K562 (cell line): ENCODE results near the gene TRIM65. TPM values are rescaled to one million over a fixed set of nuclear protein-coding genes. Genes with fewer than 3 reads are reported as not detected.
A peak's percentile ranks its signal among the peaks of the same experiment; 100 is the strongest.

Experiments
- ATAC-seq: fragments of 200-7000 bp; cut with Tn5 transposase; 3 replicates; pipeline ENCODE4 v1.9.1; 2020; ENCODE audit warnings: moderate library complexity
- BruUV-seq: library from RNA; stranded (reverse); fragments of 400-500 nt; replicated peaks from 2 replicates; lab custom pipeline; 2021; lab: Mats Ljungman, UMichigan
- CTCF ChIA-PET: fragments of 300-600 bp; formaldehyde crosslinking; extraction: SDS; loops from one replicate; lab custom pipeline; 2021; ENCODE audit warnings: low intra/inter-chr PET ratio; lab: Yijun Ruan, JAX
- POLR2A ChIA-PET: fragments of 300-600, 350-650 bp; sonication (Branson Sonifier 250); formaldehyde crosslinking; extraction: SDS; loops from one replicate; lab custom pipeline; 2021; ENCODE audit warnings: antibody characterized with exemption, inconsistent platforms; lab: Yijun Ruan, JAX
- DNase-seq, 4 experiments: peaks; one replicate each; pipeline versions ENCODE4 v3.0.0 to v3.0.0-alpha.2; 2011 to 2018; ENCODE audit warnings: low spot score in 3 of 4, mixed read lengths in 3 of 4; ENCODE audit errors: extremely low read depth in 1 of 4
- FAIRE-seq: peaks from 2 replicates; lab custom pipeline; 2011; peaks lifted over from hg19 to GRCh38; lab: Jason Lieb, UNC
- H2AFZ ChIP-seq: 2 replicates; pipeline ENCODE4 v1.6.0; 2011; ENCODE audit warnings: low read depth, low read length, control low read depth, inconsistent platforms
- H3K27ac ChIP-seq: fragments of 200-600 bp; 3 replicates; pipeline ENCODE4 v1.8.0; 2011; ENCODE audit warnings: low read depth, mild to moderate bottlenecking, control low read depth, inconsistent platforms, low read length, moderate library complexity, mixed read lengths; ENCODE audit errors: extremely low read depth
- H3K27me3 ChIP-seq, 2 experiments: fragments of 300-600 bp in 1 of 2; 2 replicates in 1 of 2; 3 replicates in 1 of 2; pipeline versions ENCODE4 v1.6.0 to v1.8.0; 2011; ENCODE audit warnings: inconsistent platforms in 2 of 2, low read length in 2 of 2, mild to moderate bottlenecking in 1 of 2, mixed read lengths in 1 of 2, moderate library complexity in 1 of 2; ENCODE audit not compliant: control insufficient read depth in 2 of 2, insufficient read depth in 2 of 2
- H3K36me3 ChIP-seq: fragments of 300-600 bp; 3 replicates; pipeline ENCODE4 v1.8.0; 2011; ENCODE audit warnings: mild to moderate bottlenecking, low read length, inconsistent platforms; ENCODE audit not compliant: control insufficient read depth, insufficient read depth
- H3K4me1 ChIP-seq, 2 experiments: fragments of 200-600 bp in 1 of 2; replicated peaks in 1 of 2; 2 replicates in 1 of 2; 3 replicates in 1 of 2; pipeline versions ENCODE4 v1.5.1 to v1.8.0; 2011; ENCODE audit warnings: inconsistent platforms in 2 of 2, low read length in 2 of 2, mild to moderate bottlenecking in 1 of 2, mixed read lengths in 1 of 2, moderate library complexity in 1 of 2; ENCODE audit not compliant: control insufficient read depth in 2 of 2, insufficient read depth in 2 of 2
- H3K4me2 ChIP-seq: 2 replicates; pipeline ENCODE4 v1.6.1; 2011; ENCODE audit warnings: low read length, control low read depth, inconsistent platforms, mixed read lengths; ENCODE audit not compliant: insufficient read depth
- H3K4me3 ChIP-seq: fragments of 200-600 bp; sonication (generic), shearing (Covaris generic); 2 replicates; pipeline ENCODE4 v1.5.1; 2016; ENCODE audit warnings: control low read depth, inconsistent platforms
- H3K79me2 ChIP-seq: fragments of 200-600 bp; 3 replicates; pipeline ENCODE4 v1.8.0; 2011; ENCODE audit warnings: low read length, inconsistent platforms; ENCODE audit not compliant: control insufficient read depth, insufficient read depth
- H3K9ac ChIP-seq, 2 experiments: 2 replicates each; pipeline versions ENCODE4 v1.6.0 to v1.6.1; 2011; ENCODE audit warnings: low read depth in 2 of 2, low read length in 2 of 2, control low read depth in 1 of 2, inconsistent platforms in 1 of 2, mild to moderate bottlenecking in 1 of 2, mixed read lengths in 1 of 2; ENCODE audit not compliant: insufficient read depth in 1 of 2
- H3K9me1 ChIP-seq: one replicate; pipeline ENCODE4 v1.6.0; 2011; ENCODE audit warnings: inconsistent platforms, mild to moderate bottlenecking, low read length, moderate library complexity; ENCODE audit not compliant: control insufficient read depth, insufficient read depth
- H3K9me3 ChIP-seq: replicated peaks from 2 replicates; pipeline ENCODE4 v1.5.1; 2011; ENCODE audit warnings: low read depth, low read length, inconsistent platforms; ENCODE audit not compliant: control insufficient read depth, insufficient read depth
- H4K20me1 ChIP-seq: replicated peaks from 2 replicates; pipeline ENCODE4 v1.6.1; 2011; ENCODE audit warnings: low read length, inconsistent platforms, mixed read lengths; ENCODE audit not compliant: control insufficient read depth, insufficient read depth
- GABPB1 ChIP-seq: sonication (generic); formaldehyde crosslinking; IDR thresholded peaks from 2 replicates; pipeline ENCODE4 v1.8.0; 2022; ENCODE audit warnings: mild to moderate bottlenecking, missing genetic modification reagents
- MAFK ChIP-seq: IDR thresholded peaks from 2 replicates; pipeline ENCODE4 v1.6.1; 2011; ENCODE audit warnings: low read length, improper control_type of control experiment
- MEF2D ChIP-seq: conservative IDR thresholded peaks from 2 replicates; pipeline ENCODE4 v1.6.1; 2016; ENCODE audit warnings: low read depth, missing genetic modification characterization, missing compliant biosample characterization
- NCOR1 ChIP-seq: fragments of 450-650 bp; IDR thresholded peaks from 2 replicates; pipeline ENCODE4 v1.6.1; 2016; ENCODE audit warnings: mild to moderate bottlenecking, moderate library complexity
- NFIX ChIP-seq: fragments of 250-450 bp; sonication (Bioruptor Pico); IDR thresholded peaks from 2 replicates; pipeline ENCODE4 v1.4.0; 2020; ENCODE audit warnings: low read depth, mild to moderate bottlenecking, moderate library complexity
- RBM22 ChIP-seq: fragments of 200-400 bp; formaldehyde crosslinking; IDR thresholded peaks from 2 replicates; pipeline ENCODE4 v1.6.1; 2018; ENCODE audit warnings: low read length, low read depth; ENCODE audit not compliant: poor library complexity, severe bottlenecking
- RBM39 ChIP-seq: fragments of 200-400 bp; formaldehyde crosslinking; optimal IDR thresholded peaks from 2 replicates; pipeline ENCODE3; 2018; ENCODE audit warnings: low read depth, low read length
- ZNF143 ChIP-seq: sonication (generic); formaldehyde crosslinking; IDR thresholded peaks from 2 replicates; pipeline ENCODE4 v1.9.0; 2022; ENCODE audit warnings: mild to moderate bottlenecking, missing genetic modification reagents
- WGBS: fragments of 100-300 bp; shearing (Covaris generic); methylation state at CpG from one replicate; pipeline ENCODE4 v1.1.6; 2016; ENCODE audit warnings: low coverage, mixed read lengths; ENCODE audit not compliant: insufficient coverage; ENCODE audit errors: missing lambda C conversion rate; 5-methylcytosine and 5-hydroxymethylcytosine counted together
- in situ Hi-C: fragments of 300-500 bp; cut with MboI; formaldehyde crosslinking; loops from 4 replicates; pipeline ENCODE4 v1.15.0; 2018; ENCODE audit warnings: inconsistent platforms, mixed read lengths
- intact Hi-C: fragments of 100-400 bp; cut with micrococcal nuclease; formaldehyde crosslinking; loops from 2 replicates; pipeline ENCODE4 v1.14.2; 2022
- polyA plus RNA-seq, 8 experiments: library from polyadenylated mRNA; depleted of rRNA in 4 of 8; stranded (reverse) in 5 of 8; unstranded in 3 of 8; fragments of >200 nt; fragmentation: Nextera tagmentation in 2 of 8; fragmentation: Illumina TruSeq in 1 of 8; extraction: Ambion mirVana in 2 of 8; extraction: Trizol in 1 of 8; gene quantifications; 2 replicates each; pipeline versions ENCODE4 v1.2.1 to v1.2.3, GENCODE V29; 2011 to 2014; ENCODE audit warnings: inconsistent platforms in 1 of 8, missing spikeins in 1 of 8
- total RNA-seq, 7 experiments: library from RNA; depleted of rRNA in 6 of 7; stranded (reverse); fragments of >200 nt in 6 of 7; fragmentation: Illumina TruSeq in 2 of 7; extraction: Trizol in 2 of 7; gene quantifications; 2 replicates each; pipeline versions ENCODE4 v1.2.1 to v1.2.3, GENCODE V29; 2011 to 2021; ENCODE audit warnings: low replicate concordance in 1 of 7
- TF ChIP-seq, protein P1 (sequence below), 2 experiments: IDR thresholded peaks; 2 replicates each; pipeline ENCODE4 v1.6.1; 2011; ENCODE audit warnings: borderline replicate concordance in 1 of 2, control low read depth in 1 of 2, low read depth in 1 of 2, low read length in 1 of 2, mild to moderate bottlenecking in 1 of 2, mixed read lengths in 1 of 2, moderate library complexity in 1 of 2; ENCODE audit not compliant: insufficient read depth in 1 of 2, insufficient read length in 1 of 2, poor library complexity in 1 of 2, severe bottlenecking in 1 of 2; ENCODE audit errors: extremely low read depth in 1 of 2
- TF ChIP-seq, protein P2 (sequence below): sonication (generic); formaldehyde crosslinking; IDR thresholded peaks from 2 replicates; pipeline ENCODE4 v1.4.0; 2020; ENCODE audit warnings: mild to moderate bottlenecking, missing genetic modification reagents

The TRIM65 gene
- total and polyA plus RNA-seq, 9 of the 15 experiments (the other 6 are each of a cell fraction or from before 2014, with no cell fraction given): 2.8 to 45.7 (median 22.9) TPM

DNA sequence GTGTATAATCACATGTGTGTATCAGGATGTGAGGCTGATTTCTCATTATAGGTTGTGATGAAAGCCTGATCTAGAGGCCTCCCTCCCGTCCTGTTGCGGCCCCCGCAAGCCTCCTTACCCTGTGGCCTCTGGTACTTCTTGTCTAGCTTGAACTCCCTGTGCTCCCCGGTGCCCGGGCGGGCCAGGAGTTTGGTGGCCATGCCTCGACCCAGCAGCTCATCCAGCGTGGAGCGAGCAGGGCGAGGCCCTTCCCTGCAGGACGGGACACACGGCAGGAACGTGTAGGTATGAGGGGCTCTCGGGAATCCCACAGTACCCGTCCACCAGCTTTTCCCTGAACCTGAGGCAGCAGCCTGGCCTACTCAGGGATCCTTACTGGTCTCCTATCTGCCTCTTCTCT lies 29.2 kb upstream of the TRIM65 start:
- Histone ChIP-seq H3K36me3 (peaks cover 5% of the 10 kb centered on the region; the same call in 1 of the 3 replicates), H3K9me1 (peaks cover 5% of the 10 kb centered on the region), H3K27ac (no peak overlapping the region), H2AFZ (no peak overlapping the region), H3K4me3 (no peak overlapping the region), H3K27me3 (no peaks in the 10 kb centered on the region), H4K20me1 (no peaks in the 10 kb centered on the region), H3K9ac (peak overlapping the region in 1 of 2 experiments; percentile 67; a peak in 1 of 4 replicates), H3K4me1 (peaks cover 0 to 16% of the 10 kb centered on the region in 2 experiments; a peak in 2 of 5 replicates), H3K79me2 (no peaks in the 10 kb centered on the region), H3K4me2 (no peak overlapping the region), H3K9me3 (no peaks in the 10 kb centered on the region)
- in situ Hi-C loops: no loop called here
- intact Hi-C loops: no loop called here
- TF ChIP-seq NFIX (CRISPR knock-in tag) (no peak), NCOR1 (no peak), RBM22 (no peak), MAFK (no peak)
- ChIA-PET POLR2A (interaction anchor here (0.6 to 1.3 kb wide), 4 partner anchors 14 to 387 kb away, joined by 3 to 4 read pairs (median 3); no protein-coding TSS in a partner anchor), CTCF (no interaction called here)
- 79% methylated on average over 15 of the region's 15 CpGs for WGBS
- BruUV-seq: no TSS peak
- FAIRE-seq (no peak), ATAC-seq (no peak), DNase-seq (no peak)

DNA sequence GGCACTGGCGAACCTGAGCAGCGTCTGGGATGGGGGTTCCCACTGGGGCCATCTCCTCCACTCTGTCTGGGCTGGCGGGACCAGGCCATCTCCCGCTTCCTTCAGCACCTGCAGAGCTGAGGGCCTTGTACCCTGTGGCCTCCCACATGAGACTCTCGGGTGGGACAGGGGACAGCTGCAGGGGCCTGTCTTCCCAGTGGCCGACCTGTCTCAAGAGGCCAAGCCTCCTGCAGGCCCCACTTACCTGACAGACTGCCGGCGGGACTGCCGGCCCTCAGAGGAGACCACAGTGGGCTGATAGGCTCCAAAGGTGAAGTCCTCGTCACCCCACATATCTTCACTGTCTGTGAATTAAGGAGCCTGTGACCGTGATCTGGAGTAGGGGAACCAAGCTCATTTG lies 28.4 kb upstream of the TRIM65 start:
- 66% methylated on average over 11 of the region's 11 CpGs for WGBS
- POLR2A ChIA-PET: interaction anchor here (0.6 to 0.8 kb wide), 3 partner anchors 8 to 386 kb away, joined by 3 to 6 read pairs (median 3); no protein-coding TSS in a partner anchor
- peaks cover 0 to 18% of the 10 kb centered on the region in 2 experiments; a peak in 2 of 5 replicates for H3K4me1 ChIP-seq
- H3K9ac ChIP-seq: peak overlapping the region in 1 of 2 experiments; percentile 57; a peak in 1 of 4 replicates
- no peak overlapping the region for H3K4me2 ChIP-seq
- H3K36me3 ChIP-seq: peaks cover 5% of the 10 kb centered on the region; the same call in 1 of the 3 replicates
- FAIRE-seq: no peak
- H2AFZ ChIP-seq: no peak overlapping the region
- BruUV-seq: no TSS peak
- no peak overlapping the region for H3K27ac ChIP-seq
- H3K9me1 ChIP-seq: peaks cover 5% of the 10 kb centered on the region
- DNase-seq: no peak
- H3K79me2 ChIP-seq: no peaks in the 10 kb centered on the region
- CTCF ChIA-PET: no interaction called here
- intact Hi-C loops: no loop called here
- H3K9me3 ChIP-seq: no peaks in the 10 kb centered on the region
- ATAC-seq: no peak
- no peak overlapping the region for H3K4me3 ChIP-seq
- in situ Hi-C loops: no loop called here
- H4K20me1 ChIP-seq: no peaks in the 10 kb centered on the region
- H3K27me3 ChIP-seq: no peaks in the 10 kb centered on the region
- TF ChIP-seq, protein P1, sequence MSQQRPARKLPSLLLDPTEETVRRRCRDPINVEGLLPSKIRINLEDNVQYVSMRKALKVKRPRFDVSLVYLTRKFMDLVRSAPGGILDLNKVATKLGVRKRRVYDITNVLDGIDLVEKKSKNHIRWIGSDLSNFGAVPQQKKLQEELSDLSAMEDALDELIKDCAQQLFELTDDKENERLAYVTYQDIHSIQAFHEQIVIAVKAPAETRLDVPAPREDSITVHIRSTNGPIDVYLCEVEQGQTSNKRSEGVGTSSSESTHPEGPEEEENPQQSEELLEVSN (IDR thresholded peaks at IDR 0.05; ENCODE audit: borderline replicate concordance in 1 of 2, extremely low read depth in 1 of 2, insufficient read depth in 1 of 2, insufficient read length in 1 of 2, low read depth in 1 of 2, low read length in 1 of 2, poor library complexity in 1 of 2, severe bottlenecking in 1 of 2): no peak
- TF ChIP-seq, protein P2, sequence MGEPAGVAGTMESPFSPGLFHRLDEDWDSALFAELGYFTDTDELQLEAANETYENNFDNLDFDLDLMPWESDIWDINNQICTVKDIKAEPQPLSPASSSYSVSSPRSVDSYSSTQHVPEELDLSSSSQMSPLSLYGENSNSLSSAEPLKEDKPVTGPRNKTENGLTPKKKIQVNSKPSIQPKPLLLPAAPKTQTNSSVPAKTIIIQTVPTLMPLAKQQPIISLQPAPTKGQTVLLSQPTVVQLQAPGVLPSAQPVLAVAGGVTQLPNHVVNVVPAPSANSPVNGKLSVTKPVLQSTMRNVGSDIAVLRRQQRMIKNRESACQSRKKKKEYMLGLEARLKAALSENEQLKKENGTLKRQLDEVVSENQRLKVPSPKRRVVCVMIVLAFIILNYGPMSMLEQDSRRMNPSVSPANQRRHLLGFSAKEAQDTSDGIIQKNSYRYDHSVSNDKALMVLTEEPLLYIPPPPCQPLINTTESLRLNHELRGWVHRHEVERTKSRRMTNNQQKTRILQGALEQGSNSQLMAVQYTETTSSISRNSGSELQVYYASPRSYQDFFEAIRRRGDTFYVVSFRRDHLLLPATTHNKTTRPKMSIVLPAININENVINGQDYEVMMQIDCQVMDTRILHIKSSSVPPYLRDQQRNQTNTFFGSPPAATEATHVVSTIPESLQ: no peak
- TF ChIP-seq GABPB1 (CRISPR knock-in tag) (no peak), MEF2D (tag) (no peak), ZNF143 (CRISPR knock-in tag) (no peak), RBM39 (no peak)
